Stimulated activated CD4-positive, alpha-beta T cell treated with anti-CD3 and anti-CD28 coated beads, Interleukin-2, amount 100 ng/mL, for 48 hours (primary cell): ENCODE measurements around the gene LCE6A.

Experiments
- DNase-seq, 2 donors: peaks; one replicate each; pipeline ENCODE4 v3.0.0-alpha.2; 2020

The LCE6A gene

GRCh38 chr1:152878042-152878441 is 35.4 kb downstream of the LCE6A start, which contains the start of gene SMCP:
Gene SMCP (plus strand): TSS chr1:152878322. CDS start chr1:152884423, 6,101 bp downstream.
- DNase-seq = peak; percentile 16

GRCh38 chr1:152879559-152880198 is 37.0 kb downstream of the LCE6A start:
- DNase-seq = no peak

DNA sequence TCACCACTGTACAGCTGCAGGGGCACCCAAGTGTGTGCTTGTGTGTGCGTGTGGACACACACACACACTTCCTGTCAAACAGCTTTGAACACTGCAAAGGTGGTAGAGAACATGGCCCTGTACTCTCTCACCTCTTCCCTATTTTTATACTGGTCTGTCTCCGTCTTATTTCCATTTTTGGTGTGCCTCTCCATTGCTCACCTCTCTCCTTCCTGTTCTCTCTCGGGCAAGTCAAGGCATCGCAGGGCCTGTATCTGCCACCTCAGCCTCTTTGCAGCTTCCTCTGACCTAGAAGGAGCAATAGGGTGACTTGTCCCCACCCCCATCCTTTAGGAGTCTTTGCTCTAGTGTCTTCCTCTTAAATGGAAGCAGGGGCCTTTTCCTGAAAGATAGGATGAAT is 37.7 kb downstream of the LCE6A start:
- no peak for DNase-seq

- DNase-seq = no peak
Observed at GRCh38 chr1:152880907-152881306, 38.3 kb downstream of the LCE6A start.

DNA sequence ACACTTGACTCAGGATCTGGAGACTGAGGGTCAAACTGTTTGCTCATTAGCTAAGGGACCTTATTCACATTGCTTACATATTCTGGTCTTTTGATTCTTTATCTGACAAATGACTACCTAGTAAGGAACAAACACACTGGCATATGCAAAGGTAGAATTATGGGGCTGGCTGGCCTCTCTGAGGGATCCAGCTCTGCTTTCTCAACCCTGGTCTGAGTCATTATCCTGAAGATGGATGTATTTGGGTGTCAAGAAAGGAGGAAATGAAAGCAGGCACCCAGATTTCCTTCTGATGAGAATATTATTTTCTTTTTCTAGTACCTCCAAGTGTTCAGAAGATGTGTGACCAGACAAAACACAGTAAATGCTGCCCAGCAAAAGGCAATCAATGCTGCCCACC is 41.4 kb downstream of the LCE6A start:
- DNase-seq = no peak

- no peak for DNase-seq
Observed at GRCh38 chr1:152884506-152884905, 41.9 kb downstream of the LCE6A start.

- no peak for DNase-seq
Observed at GRCh38 chr1:152884966-152885624, 42.4 kb downstream of the LCE6A start.

DNA sequence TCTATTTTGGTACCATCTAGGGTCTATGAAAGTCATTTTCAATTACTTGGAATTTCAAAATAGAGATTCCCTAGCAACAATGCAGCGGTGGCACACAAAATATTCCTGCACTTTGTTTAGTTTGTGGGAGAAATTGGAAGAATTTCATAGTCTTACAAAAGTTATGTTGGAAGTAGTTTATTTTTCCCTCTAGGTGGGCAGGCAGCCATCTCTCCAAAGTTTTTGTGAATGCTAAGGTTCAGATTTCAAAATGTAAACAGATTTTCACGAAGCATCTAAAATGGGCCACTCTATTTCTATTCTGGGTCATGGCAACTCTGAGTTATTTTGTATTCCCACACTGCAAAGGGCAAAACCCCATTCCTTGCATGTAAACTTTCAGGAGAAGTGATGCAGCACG is 43.4 kb downstream of the LCE6A start:
- DNase-seq = no peak

GRCh38 chr1:152886758-152887409 is 44.2 kb downstream of the LCE6A start:
- DNase-seq = no peak

DNA sequence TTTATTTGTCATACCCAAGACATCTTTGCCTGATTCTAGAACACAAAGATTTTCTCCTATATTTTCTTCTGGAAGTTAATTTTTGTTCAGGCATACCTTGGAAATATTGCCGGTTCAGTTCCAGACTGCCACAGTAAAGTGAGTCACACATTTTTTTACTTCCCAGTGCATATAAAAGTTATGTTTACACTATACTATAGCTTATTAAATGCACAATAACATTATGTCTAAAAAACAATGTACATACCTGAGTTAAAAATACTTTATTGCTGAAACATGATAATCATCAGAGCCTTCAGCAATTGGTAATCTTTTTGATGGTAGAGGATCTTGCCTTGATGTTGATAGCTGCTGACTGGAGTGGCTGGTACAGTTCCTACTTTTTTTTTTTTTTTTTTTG is 45.5 kb downstream of the LCE6A start:
- no peak for DNase-seq
